Pancreas (tissue), 10 donors: Measurements from ENCODE around the gene FHIT. TPM values are rescaled to one million over a fixed set of nuclear protein-coding genes. Genes with fewer than 3 reads are reported as not detected.

Source experiments
- ATAC-seq, 4 donors: fragments of 200-7000 bp; cut with Tn5 transposase; one replicate each; pipeline versions ENCODE4 v1.8.0 to v1.9.1; 2020; ENCODE audit warnings: mild to moderate bottlenecking in 4 of 4, moderate library complexity in 4 of 4
- DNase-seq, 6 donors: peaks; one replicate each; pipeline ENCODE4 v3.0.0-alpha.2; 2020
- FAIRE-seq: peaks from 2 replicates; lab custom pipeline; 2012; peaks lifted over from hg19 to GRCh38; lab: Jason Lieb, UNC
- H3K27ac ChIP-seq, 4 donors: fragments of 200-600 bp; sonication (generic); 1 replicate in 3 of 4; 2 replicates in 1 of 4; pipeline versions ENCODE4 v1.5.0 to v1.8.0; 2020
- H3K27me3 ChIP-seq, 4 donors: fragments of 200-600 bp; one replicate each; pipeline ENCODE4 v1.8.0; 2021
- H3K36me3 ChIP-seq, 3 donors: fragments of 200-600 bp; sonication (generic) in 1 of 3; one replicate each; pipeline versions ENCODE4 v1.5.0 to v1.8.0; 2020 to 2021
- H3K4me1 ChIP-seq, 3 donors: fragments of 200-600 bp; one replicate each; pipeline ENCODE4 v1.8.0; 2021
- H3K4me3 ChIP-seq, 4 donors: fragments of 200-600 bp; sonication (generic) in 2 of 4; one replicate each; pipeline versions ENCODE4 v1.5.0 to v1.8.0; 2020 to 2021
- H3K9me3 ChIP-seq, 4 donors: fragments of 200-600 bp; one replicate each; pipeline ENCODE4 v1.8.0; 2021
- WGBS, 2 donors: extraction: QIAGEN DNeasy Blood & Tissue Kit; methylation state at CpG; one replicate each; pipeline ENCODE4 v1.1.7; 2013; 5-methylcytosine and 5-hydroxymethylcytosine counted together
- intact Hi-C, 3 donors: fragments of 100-400 bp; cut with DNase I; formaldehyde crosslinking; loops; one replicate each; pipeline versions ENCODE4 v1.11.1 to v1.14.2; 2022
- polyA plus RNA-seq, 2 donors: library from polyadenylated mRNA; stranded (reverse); fragments of 200-250 nt; gene quantifications; one replicate each; pipeline ENCODE4 v1.2.3, GENCODE V29; 2013
- total RNA-seq, 6 donors: library from RNA; stranded (reverse); fragmentation: NEBNext Ultra II Directional in 4 of 6; extraction: Animal tissue kit (Norgen Biotek cat#: 25700) in 4 of 6; gene quantifications; one replicate each; pipeline versions ENCODE4 v1.2.1 to v1.2.4, GENCODE V29; 2021 to 2023
- TF ChIP-seq, protein P1 (sequence below), 4 donors: fragments of 200-600 bp; sonication (generic) in 3 of 4; IDR thresholded peaks; one replicate each; pipeline versions ENCODE4 v1.5.0 to v1.8.0; 2021; ENCODE audit warnings: antibody characterized with exemption in 4 of 4
- donor health status: healthy with polysubstance abuse.
- donor health status: DM: no; HTN: no; CAD: no; lungs with moderate emphysema.
- donor health status: DM: no; HTN: no; CAD: no.
- donor health status: control.
- donor health status: control.
- donor health status: Bipolar disorder and iron deficiency.
- donor health status: DM: yes; HTN: yes; CAD: no.
- donor health status: DM: no; HTN: no; CAD: no.
- donor health status: DM: no; HTN: no; CAD: no.
- donor health status: DM: yes; HTN: yes; CAD: no.

The FHIT gene
- total and polyA plus RNA-seq, 8 donors, result 4.8 to 15.7 (median 8.0) TPM

DNA sequence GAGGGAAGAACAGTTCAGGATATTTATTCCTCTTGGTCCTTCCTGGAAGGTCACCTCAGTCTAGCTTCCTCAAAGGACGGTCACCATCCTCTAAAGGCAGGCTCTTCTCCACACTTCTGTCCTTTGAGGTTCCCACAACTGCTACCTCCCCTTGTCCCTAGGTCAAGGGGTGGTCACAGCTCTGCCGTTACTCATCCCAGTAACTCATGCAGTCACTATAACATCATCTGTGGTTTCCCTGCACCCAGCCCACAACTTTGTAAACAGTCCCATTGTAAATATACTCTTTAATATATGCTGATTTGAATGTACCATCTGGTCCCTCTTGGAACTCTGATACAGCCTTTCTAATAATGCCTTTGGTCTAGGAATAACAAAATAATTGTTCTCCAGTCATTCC, 887.4 kb downstream of the FHIT start:
- Histone ChIP-seq H3K9me3 (no peaks in the 10 kb centered on the region), H3K27me3 (no peaks in the 10 kb centered on the region), H3K36me3 (no peaks in the 10 kb centered on the region), H3K4me3 (no peak overlapping the region), H3K27ac (no peak overlapping the region), H3K4me1 (no peaks in the 10 kb centered on the region)
- FAIRE-seq (no peak), ATAC-seq (no peak), DNase-seq (no peak)
- TF ChIP-seq, protein P1, sequence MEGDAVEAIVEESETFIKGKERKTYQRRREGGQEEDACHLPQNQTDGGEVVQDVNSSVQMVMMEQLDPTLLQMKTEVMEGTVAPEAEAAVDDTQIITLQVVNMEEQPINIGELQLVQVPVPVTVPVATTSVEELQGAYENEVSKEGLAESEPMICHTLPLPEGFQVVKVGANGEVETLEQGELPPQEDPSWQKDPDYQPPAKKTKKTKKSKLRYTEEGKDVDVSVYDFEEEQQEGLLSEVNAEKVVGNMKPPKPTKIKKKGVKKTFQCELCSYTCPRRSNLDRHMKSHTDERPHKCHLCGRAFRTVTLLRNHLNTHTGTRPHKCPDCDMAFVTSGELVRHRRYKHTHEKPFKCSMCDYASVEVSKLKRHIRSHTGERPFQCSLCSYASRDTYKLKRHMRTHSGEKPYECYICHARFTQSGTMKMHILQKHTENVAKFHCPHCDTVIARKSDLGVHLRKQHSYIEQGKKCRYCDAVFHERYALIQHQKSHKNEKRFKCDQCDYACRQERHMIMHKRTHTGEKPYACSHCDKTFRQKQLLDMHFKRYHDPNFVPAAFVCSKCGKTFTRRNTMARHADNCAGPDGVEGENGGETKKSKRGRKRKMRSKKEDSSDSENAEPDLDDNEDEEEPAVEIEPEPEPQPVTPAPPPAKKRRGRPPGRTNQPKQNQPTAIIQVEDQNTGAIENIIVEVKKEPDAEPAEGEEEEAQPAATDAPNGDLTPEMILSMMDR (IDR thresholded peaks at IDR 0.05), result no peak
- intact Hi-C loops, result no loop called here
- WGBS, 2 donors, result 88 to 93% methylated on average over 2 of the region's 2 CpGs

DNA sequence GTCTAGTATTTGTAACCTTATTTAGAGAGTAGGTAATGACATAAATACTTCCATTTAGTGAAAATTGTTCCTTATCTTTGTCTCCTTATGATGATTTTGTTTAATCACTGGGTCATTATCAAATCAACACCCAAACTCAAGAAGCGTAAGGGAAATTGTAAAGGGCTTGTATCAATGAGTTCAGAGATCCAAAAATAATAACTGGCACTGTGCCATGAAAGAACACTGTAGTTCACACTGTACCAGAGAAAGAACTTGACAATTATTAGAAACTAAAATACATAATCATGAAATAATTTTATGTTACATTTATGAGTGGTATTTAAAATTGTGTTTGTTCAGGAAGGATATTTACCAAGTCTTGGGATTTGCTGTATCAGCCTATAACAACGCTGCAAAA, 895.4 kb downstream of the FHIT start:
- no peaks in the 10 kb centered on the region for H3K27me3 ChIP-seq
- no peak for FAIRE-seq
- no peaks in the 10 kb centered on the region for H3K4me1 ChIP-seq
- H3K36me3 ChIP-seq, result no peaks in the 10 kb centered on the region
- TF ChIP-seq, protein P1 (IDR thresholded peaks at IDR 0.05), result no peak
- ATAC-seq, result no peak
- H3K9me3 ChIP-seq, result no peaks in the 10 kb centered on the region
- intact Hi-C loops, result no loop called here
- no peak overlapping the region for H3K27ac ChIP-seq
- H3K4me3 ChIP-seq, result no peak overlapping the region
- no peak for DNase-seq
- 46 to 87% methylated on average over 2 of the region's 2 CpGs for WGBS, 2 donors

DNA sequence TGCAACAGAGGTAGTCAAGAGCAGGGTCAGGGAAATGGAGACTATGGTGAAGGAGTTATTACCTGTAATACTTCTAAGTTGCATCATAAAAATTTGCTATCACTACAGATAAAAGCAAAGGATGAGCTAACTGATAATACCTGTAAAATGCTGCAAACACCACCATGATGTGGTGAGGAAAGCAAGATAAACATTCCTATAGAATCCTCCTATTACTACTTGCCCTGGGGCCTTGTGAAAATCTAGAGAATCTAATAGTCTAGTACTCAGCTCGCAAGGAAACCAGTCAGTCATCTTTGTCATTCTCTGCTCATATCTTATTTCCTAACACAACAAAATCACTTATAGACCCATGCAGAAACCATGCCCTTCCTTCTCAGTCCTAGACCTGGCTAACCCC, 899.8 kb downstream of the FHIT start:
- intact Hi-C loops, result no loop called here
- WGBS, 2 donors, result 93% methylated on average over 1 of the region's 1 CpG
- TF ChIP-seq, protein P1 (IDR thresholded peaks at IDR 0.05), result no peak
- DNase-seq, result no peak
- Histone ChIP-seq H3K4me1 (no peaks in the 10 kb centered on the region), H3K27me3 (no peaks in the 10 kb centered on the region), H3K9me3 (no peaks in the 10 kb centered on the region), H3K4me3 (no peak overlapping the region), H3K36me3 (no peaks in the 10 kb centered on the region), H3K27ac (no peak overlapping the region)
- no peak for FAIRE-seq
- ATAC-seq, result no peak

DNA sequence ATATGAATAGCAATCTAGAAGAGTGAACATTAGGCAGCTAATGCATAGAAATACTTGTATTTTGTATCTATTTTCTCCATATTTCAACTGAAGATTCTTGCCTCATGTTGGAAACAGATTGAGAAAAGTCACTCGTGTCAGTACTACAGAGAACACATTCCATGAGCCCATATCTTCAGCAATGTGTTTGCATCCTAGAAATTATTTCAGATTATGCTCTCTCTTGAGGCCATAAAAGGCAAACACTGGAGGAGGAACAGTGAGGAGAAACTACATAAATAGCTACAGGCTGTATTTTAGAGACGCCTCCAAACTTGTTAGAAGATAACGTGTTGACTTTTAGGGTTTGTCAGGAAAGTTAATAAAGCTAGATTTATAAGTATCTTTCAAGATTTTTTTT, 906.9 kb downstream of the FHIT start:
- FAIRE-seq (no peak), DNase-seq (no peak), ATAC-seq (no peak)
- WGBS, 2 donors, result 79 to 88% methylated on average over 3 of the region's 3 CpGs
- H3K4me3 ChIP-seq, result no peak overlapping the region
- no peaks in the 10 kb centered on the region for H3K36me3 ChIP-seq
- TF ChIP-seq, protein P1 (IDR thresholded peaks at IDR 0.05), result no peak
- no peaks in the 10 kb centered on the region for H3K9me3 ChIP-seq
- no peaks in the 10 kb centered on the region for H3K27me3 ChIP-seq
- no peak overlapping the region for H3K27ac ChIP-seq
- intact Hi-C loops, result no loop called here
- no peaks in the 10 kb centered on the region for H3K4me1 ChIP-seq

DNA sequence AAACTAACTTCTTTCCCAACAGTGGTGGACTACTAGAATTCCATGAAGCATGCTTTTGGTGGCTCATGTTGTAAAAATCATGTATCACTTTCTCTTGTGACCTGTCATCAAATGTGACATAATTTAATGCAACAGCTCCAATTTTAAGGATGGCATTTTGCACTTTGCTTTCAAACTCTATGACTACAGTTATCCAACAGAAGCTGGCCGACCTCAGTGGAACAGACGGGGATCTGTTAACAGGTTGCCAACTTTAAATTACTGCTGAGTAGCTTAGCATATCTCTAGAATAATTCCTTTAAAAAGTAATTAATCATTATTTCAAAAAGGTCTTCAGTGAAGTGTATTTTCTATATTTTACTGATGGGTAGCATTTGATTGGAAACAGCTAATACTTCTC, 907.4 kb downstream of the FHIT start:
- no peaks in the 10 kb centered on the region for H3K36me3 ChIP-seq
- DNase-seq (no peak), FAIRE-seq (no peak)

More for the DNA sequence above, 907.4 kb downstream of the FHIT start:
- Histone ChIP-seq H3K4me1 (no peaks in the 10 kb centered on the region), H3K4me3 (no peak overlapping the region), H3K9me3 (no peaks in the 10 kb centered on the region), H3K27me3 (no peaks in the 10 kb centered on the region), H3K27ac (no peak overlapping the region)
- no peak for ATAC-seq
- TF ChIP-seq, protein P1 (IDR thresholded peaks at IDR 0.05), result no peak
- intact Hi-C loops, result no loop called here
- 89 to 96% methylated on average over 2 of the region's 2 CpGs for WGBS, 2 donors
